Spleen (tissue), 7 donors: ENCODE results near the gene XRCC1.

Experiments
- CTCF ChIP-seq, 11 experiments: fragments of 200-600 bp in 7 of 11; fragments of 450-650 bp in 4 of 11; sonication (generic) in 4 of 11; IDR thresholded peaks in 8 of 11; conservative IDR thresholded peaks in 3 of 11; 1 replicate in 7 of 11; 2 replicates in 4 of 11; pipeline versions ENCODE4 v1.4.0 to v1.8.0; 2016 to 2021; ENCODE audit warnings: antibody characterized with exemption in 11 of 11, inconsistent platforms in 4 of 11, mild to moderate bottlenecking in 1 of 11
- POLR2A ChIP-seq, 3 donors: fragments of 450-650 bp; IDR thresholded peaks; one replicate each; pipeline ENCODE4 v1.5.1; 2017; ENCODE audit warnings: antibody characterized with exemption in 3 of 3, mild to moderate bottlenecking in 1 of 3
- donor health status: DM: no; HTN: no; CAD: no; lungs with moderate emphysema.
- donor health status: DM: no; HTN: no; CAD: no.
- donor health status: DM: no; HTN: no; CAD: no.

GRCh38 chr19:43562226-43562697 lies 13.1 kb downstream of the XRCC1 start:
- TF ChIP-seq CTCF (IDR thresholded peaks at IDR 0.05 in 8 of 11, conservative IDR thresholded peaks at IDR 0.05 in 3 of 11) = no peak
- no peak for TF ChIP-seq POLR2A (IDR thresholded peaks at IDR 0.05)
